Renal pelvis (tissue), 4 donors: Measurements from ENCODE around the gene BRF1. TPM values are rescaled to one million over a fixed set of nuclear protein-coding genes. Genes with fewer than 3 reads are reported as not detected.
"Not testable (repeated sequence)": the region's sequence is repeated elsewhere in the genome, so short reads cannot be mapped to it uniquely, and the experiment has no call there.

ENCODE experiments used
- DNase-seq: peaks from one replicate; pipeline ENCODE4 v3.0.0-alpha.2; 2013
- polyA plus RNA-seq, 3 donors: library from polyadenylated mRNA; unstranded; fragments of 120-200 nt; gene quantifications; one replicate each; pipeline ENCODE4 v1.2.1, GENCODE V29; 2013; ENCODE audit not compliant: insufficient read length in 3 of 3

The BRF1 gene
- polyA plus RNA-seq, 3 donors: 32.8 to 37.3 (median 33.3) TPM

GRCh38 chr14:105333613-105334364 is 33.0 kb upstream of the BRF1 start:
- DNase-seq: no peak

- DNase-seq: no peak
These were observed 32.3 kb upstream of the BRF1 start for GRCh38 chr14:105333020-105333490.

GRCh38 chr14:105332350-105332874 is 31.6 kb upstream of the BRF1 start:
- DNase-seq: no peak

- no peak for DNase-seq
These were observed 31.0 kb upstream of the BRF1 start for GRCh38 chr14:105331575-105332349.

- no peak for DNase-seq
These were observed 29.7 kb upstream of the BRF1 start for GRCh38 chr14:105330491-105330895.

- DNase-seq: no peak
These were observed 28.8 kb upstream of the BRF1 start for GRCh38 chr14:105329411-105330150.

GRCh38 chr14:105328678-105329390 is 28.0 kb upstream of the BRF1 start:
- no peak for DNase-seq

GRCh38 chr14:105328070-105328677 is 27.4 kb upstream of the BRF1 start:
- no peak for DNase-seq

GRCh38 chr14:105327695-105328045 is 26.9 kb upstream of the BRF1 start:
- not testable (repeated sequence) for DNase-seq

GRCh38 chr14:105326891-105327694 is 26.3 kb upstream of the BRF1 start:
- DNase-seq: no peak

- no peak for DNase-seq
These were observed 25.7 kb upstream of the BRF1 start for GRCh38 chr14:105326568-105326867.

- DNase-seq: no peak
These were observed 25.1 kb upstream of the BRF1 start for GRCh38 chr14:105325716-105326567.

- DNase-seq: no peak
These were observed 24.5 kb upstream of the BRF1 start for GRCh38 chr14:105325303-105325702.

- no peak for DNase-seq
These were observed 24.1 kb upstream of the BRF1 start for GRCh38 chr14:105324871-105325270.

- DNase-seq: no peak
These were observed 23.4 kb upstream of the BRF1 start for GRCh38 chr14:105324080-105324778.

- no peak for DNase-seq
These were observed 22.9 kb upstream of the BRF1 start for GRCh38 chr14:105323663-105324062.

GRCh38 chr14:105322791-105323556 is 22.2 kb upstream of the BRF1 start:
- DNase-seq: no peak

GRCh38 chr14:105317546-105317945 is 16.7 kb upstream of the BRF1 start:
- DNase-seq: no peak
